Fibroblast of gingiva (primary cell): ENCODE data around the gene PRKCSH.
"Not testable (repeated sequence)": the region's sequence is repeated elsewhere in the genome, so short reads cannot be mapped to it uniquely, and the experiment has no call there.

Source experiments
- DNase-seq: peaks from one replicate; pipeline ENCODE4 v3.0.0-alpha.2; 2011; ENCODE audit warnings: low read depth

Gene PRKCSH

GRCh38 chr19:11420429-11421370 lies 14.7 kb upstream of the PRKCSH start:
- no peak for DNase-seq

DNA sequence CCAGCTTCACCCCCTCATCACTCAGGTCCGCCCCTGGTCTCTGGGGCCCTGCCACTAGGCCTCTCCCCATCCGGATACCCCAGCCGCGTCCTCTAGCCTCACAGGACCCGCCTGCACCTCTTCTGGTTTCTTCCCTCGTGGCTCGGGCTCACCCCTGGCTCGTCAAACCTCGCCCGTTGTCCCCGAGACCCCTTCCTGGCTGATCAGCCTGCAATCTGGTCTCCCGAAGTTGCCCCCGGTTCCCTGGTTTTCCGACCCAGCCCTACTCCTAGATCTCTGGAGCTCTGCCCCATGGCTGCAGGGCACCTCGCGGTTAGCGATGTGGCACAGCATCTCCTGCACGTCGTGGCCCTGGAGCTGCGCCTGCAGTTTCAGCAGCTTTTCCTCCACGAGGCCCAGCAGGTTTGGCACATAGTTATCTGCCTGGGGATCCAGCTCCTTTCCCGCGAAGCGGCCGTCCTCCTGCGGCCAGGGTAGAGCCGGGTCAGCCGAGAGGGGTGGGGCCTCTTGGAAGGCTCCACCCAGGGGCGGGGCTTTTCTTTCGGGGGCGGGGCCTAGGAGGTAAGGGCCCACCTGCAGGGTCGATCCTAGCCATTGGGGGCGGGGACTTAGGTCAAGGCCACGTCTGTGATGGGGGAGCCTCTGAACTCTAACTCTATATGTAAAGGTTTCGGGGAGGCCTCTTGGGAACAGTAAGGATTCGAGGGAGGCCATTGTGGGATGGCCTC lies 13.9 kb upstream of the PRKCSH start:
- DNase-seq, result no peak

DNA sequence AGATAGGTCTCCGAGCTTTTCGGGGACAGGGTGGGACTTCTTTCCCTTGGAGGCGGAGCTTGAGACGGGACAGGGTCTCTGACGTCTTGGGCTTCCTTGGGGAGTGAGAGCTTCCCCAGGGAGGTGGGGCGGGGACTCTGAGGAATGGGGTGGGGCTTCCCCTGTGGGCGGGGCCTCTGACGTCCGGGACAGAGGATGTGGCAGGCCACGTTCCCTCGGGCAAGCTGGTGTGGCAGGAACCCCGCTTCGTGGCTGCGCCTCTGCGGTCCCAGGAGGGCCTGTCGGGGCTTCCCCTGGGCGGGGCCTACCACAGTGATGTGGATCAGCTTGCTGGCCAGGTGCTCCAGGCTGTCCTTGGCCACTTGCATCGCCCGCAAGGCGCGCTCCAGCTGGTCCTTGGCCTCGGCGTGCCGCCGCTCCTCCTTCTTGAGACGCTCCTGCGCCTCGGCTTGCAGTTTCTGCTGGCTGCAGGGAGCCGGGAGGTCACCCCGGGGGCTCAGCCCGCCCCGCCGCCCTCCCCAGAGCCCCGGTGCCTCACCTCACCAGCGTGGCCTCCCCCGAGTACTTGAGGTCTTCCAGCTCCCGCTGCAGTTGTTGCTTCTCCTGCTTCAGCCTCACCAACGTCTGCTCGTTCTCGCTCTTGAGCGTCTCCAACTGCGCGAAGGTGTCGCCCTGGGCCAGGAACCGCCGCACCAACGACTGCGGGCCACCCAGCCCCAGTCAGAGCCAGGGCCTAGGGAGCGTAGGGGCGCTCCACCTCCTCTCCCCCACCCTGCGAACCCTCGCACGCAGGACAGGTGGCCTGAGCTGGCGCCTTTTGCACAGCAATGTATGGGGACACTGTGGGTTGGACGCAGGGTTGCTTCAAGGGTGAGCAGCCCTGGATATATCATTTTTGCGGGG lies 13.0 kb upstream of the PRKCSH start:
- peak; percentile 57 for DNase-seq

GRCh38 chr19:11423164-11423790 lies 12.2 kb upstream of the PRKCSH start:
- DNase-seq, result no peak

GRCh38 chr19:11423791-11424181 lies 11.6 kb upstream of the PRKCSH start:
- no peak for DNase-seq

DNA sequence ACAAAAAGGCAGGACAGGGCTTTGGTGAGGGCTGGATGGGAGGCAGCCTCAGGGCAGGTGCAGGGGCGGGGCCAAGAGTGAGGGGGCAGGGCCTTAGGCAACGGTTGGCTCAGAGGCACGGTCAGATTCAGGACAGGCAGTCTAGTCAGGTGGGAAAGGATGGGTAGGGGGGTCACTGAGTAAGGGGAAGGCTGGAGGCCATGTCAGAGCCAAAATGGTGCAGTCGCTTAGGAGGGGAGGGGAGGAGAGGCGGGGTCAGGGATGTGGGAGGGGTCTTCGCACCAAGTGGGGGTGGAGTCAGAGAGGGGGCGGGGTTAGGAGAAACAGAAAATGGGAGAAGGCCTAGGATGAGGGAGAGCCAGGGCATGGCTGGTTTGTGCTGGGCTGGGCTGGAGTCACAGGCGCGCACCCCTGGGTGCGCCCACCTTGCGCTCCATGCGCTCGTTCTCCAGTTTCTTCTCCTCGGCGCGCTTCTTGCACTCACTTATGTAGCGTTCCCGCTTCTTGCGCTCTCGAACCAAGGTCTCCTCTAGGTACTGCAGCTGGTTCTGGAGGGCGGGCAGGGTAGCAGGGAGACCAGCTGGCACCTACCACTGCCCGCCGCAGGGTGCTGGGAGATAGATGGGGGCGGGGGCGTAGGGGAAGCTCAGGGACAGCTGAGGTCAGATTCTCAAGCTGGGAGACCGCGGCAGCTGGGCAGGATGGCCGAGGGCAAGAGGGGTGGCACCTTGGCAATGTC lies 9.5 kb upstream of the PRKCSH start:
- no peak for DNase-seq

DNA sequence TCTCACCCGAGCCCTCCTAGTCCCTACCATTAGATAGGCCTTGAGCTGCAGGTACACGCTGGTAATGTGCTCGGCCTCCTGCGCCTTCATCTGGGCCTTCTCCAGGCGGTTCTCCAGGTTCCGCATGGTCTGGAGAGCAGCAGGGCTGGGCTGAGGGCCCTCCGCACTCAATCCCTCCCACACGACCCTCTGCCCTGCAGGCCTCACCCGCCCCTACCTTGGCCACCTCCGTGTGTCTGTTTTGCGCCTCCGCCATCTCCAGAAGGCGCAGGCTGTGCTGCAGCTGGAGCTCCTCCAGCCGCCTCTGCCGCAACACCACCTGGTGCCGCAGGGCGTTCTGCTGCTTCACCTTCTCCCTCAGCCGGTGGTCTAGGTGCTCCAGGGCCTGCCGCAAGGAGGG lies 8.8 kb upstream of the PRKCSH start:
- no peak for DNase-seq

- not testable (repeated sequence) for DNase-seq
These were observed 1.9 kb upstream of the PRKCSH start for GRCh38 chr19:11433526-11433925.

DNA sequence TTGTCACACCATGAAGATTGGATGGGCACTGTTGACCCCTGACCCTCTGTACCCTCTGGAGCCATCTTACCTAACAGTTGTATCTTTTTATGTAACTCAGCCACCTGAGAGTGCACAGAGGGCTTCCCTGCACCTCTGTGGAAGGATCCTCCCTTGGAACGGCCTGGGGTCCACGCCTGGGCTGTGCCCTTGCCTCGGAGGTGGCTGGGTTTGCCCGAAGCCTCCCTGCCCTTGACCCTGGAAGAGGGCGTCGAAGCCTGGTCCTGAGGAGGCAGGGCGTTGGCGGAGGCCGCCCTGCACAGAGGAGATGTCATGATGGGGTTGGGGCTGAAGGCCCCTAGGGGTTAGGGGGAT lies 755 bp upstream of the PRKCSH start:
- no peak for DNase-seq

- no peak for DNase-seq
These were observed 438 bp downstream of the PRKCSH start for GRCh38 chr19:11435833-11436313.

DNA sequence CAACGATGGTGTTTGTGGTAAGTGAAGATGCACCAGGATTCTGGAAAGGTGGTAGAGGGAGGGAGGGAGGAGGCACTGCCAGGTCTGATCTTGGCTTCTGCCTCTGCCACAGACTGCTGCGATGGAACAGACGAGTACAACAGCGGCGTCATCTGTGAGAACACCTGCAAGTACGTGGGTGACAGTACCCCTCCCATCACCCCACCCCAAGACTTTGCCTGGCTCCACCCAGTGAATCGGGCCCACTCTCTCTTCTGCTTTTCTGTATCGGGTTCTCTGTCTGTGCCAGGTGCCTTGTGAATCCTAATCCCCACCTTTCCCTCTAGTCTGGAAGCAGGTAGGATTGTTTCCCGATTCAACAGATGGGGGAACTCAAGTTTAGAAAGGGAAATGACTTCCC lies 2.5 kb downstream of the PRKCSH start:
- no peak for DNase-seq

GRCh38 chr19:11444059-11444458 lies 8.6 kb downstream of the PRKCSH start:
- DNase-seq, result no peak

GRCh38 chr19:11445141-11445540 lies 9.7 kb downstream of the PRKCSH start:
- DNase-seq, result no peak

GRCh38 chr19:11446271-11446651 lies 10.8 kb downstream of the PRKCSH start:
- DNase-seq, result no peak

DNA sequence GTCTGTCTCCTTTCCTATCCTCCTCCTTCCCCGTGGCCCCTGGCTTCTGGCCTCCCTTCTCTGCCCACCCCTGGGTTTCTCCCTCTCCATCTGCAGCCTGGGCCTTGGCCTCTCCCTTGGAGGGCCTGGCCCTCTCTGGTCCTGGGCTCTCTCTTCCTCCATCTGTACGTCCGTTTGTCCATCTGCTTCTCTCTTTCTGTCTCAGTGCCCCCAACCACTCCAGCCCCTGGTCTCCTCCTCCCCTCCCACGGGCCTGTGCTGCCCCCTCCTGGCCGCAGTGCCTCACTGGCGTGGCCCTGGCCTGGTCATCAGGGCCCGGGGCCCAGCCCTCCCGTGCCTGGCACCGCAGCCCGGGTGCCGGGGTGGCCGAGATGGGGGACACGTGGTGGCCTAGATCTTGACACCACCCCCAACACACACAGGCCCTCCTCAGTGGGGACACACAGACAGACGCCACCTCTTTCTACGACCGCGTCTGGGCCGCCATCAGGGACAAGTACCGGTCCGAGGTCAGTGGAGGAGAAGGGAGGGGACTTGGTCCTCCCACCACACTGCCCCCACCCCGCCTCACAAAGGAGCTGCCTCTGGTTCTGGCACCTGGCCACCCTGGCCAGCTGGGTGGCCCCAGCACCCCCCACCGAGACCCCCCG lies 11.3 kb downstream of the PRKCSH start:
- no peak for DNase-seq

DNA sequence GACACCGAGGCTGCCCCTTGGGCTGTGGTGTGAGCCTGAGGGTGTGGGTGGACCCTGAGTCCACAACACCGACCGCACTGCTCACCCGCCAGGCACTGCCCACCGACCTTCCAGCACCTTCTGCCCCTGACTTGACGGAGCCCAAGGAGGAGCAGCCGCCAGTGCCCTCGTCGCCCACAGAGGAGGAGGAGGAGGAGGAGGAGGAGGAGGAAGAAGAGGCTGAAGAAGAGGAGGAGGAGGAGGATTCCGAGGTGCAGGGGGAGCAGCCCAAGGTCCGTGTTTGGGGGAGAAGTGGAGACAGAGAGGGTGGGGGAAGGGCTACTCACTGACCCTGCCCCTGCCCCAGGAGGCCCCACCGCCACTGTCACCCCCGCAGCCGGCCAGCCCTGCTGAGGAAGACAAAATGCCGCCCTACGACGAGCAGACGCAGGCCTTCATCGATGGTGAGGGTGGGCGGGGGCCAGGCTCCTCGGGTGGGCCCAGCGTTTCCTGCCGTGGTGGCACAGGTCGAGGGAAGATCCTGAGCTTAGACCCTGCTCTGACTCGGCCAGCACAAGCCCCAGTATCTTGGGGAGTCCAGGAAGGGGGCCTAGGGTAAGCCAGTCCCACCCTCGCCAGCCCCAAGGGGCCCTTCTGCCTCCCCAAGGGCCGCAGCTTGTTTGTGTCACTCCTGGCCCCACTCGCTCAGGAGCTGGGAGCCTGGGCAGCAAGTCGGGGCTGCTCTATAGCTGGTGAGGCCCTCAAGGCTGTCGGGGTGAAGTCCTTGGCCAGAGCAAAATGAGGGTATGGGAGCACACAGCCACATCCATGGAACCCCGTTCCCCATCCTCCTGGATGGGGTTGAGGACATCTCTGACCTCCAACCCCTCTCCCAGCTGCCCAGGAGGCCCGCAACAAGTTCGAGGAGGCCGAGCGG lies 12.2 kb downstream of the PRKCSH start:
- no peak for DNase-seq

GRCh38 chr19:11448410-11448809 lies 13.0 kb downstream of the PRKCSH start:
- DNase-seq, result no peak

- no peak for DNase-seq
These were observed 13.6 kb downstream of the PRKCSH start for GRCh38 chr19:11448923-11449554.
